Measurements from ENCODE around the gene ZNF526.

ZNF526 gene

DNA sequence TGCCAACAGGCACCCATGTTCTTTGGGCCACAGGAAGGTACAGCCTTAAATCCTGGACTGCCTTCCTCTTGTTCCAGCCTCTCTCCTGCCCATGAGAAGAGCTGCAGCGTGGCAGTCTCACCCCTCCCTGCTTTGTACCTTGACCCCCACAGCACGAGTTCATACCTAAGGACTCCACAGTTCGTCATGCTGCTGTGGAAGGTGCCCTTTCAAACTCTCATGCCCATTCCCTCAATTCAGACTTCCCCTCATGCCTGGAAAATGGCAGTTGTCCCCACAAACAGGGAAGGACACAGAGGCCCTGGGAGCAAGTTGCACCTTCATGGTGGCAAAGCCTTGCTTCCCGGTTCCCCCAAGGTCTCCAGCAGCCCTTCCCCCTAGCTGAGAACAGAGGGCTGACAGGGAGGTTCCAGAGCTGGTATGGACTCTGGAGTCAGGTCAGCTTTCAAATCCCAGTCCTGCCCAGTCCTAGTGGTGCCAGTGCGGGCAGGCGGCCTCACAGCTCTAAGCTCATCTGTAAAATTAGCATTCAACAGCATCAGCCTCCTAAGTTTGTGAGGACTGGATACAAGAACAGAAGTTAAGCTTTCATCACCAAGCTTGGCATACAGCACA lies 13.7 kb downstream of the ZNF526 start:
- H3K4me3 ChIP-seq (ENCODE audit: low read depth, low read length): no peak overlapping the region
- TF ChIP-seq, protein P1, sequence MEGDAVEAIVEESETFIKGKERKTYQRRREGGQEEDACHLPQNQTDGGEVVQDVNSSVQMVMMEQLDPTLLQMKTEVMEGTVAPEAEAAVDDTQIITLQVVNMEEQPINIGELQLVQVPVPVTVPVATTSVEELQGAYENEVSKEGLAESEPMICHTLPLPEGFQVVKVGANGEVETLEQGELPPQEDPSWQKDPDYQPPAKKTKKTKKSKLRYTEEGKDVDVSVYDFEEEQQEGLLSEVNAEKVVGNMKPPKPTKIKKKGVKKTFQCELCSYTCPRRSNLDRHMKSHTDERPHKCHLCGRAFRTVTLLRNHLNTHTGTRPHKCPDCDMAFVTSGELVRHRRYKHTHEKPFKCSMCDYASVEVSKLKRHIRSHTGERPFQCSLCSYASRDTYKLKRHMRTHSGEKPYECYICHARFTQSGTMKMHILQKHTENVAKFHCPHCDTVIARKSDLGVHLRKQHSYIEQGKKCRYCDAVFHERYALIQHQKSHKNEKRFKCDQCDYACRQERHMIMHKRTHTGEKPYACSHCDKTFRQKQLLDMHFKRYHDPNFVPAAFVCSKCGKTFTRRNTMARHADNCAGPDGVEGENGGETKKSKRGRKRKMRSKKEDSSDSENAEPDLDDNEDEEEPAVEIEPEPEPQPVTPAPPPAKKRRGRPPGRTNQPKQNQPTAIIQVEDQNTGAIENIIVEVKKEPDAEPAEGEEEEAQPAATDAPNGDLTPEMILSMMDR (IDR thresholded peaks at IDR 0.05; ENCODE audit: low read depth, low read length): no peak

DNA sequence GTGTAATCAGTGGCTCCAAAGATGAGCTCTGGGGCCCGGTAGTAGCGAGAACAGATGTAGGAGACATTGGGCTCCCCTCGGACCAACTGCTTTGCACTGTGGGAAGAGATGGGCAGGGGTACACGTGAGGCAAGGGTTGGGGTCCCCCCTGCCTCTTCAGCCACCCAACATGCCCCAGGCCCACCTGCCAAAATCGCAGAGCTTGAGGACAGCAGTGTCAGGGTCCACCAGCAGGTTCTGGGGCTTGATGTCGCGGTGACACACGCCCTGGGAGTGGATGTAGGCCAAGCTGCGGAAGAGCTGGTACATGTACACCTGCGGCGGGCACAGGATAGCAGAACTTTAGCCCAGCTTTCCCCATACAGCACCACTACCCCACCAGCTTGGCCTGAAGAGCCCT lies 14.3 kb downstream of the ZNF526 start:
- no peak overlapping the region for H3K4me3 ChIP-seq (ENCODE audit: low read depth, low read length)
- TF ChIP-seq, protein P1 (IDR thresholded peaks at IDR 0.05; ENCODE audit: low read depth, low read length): no peak

DNA sequence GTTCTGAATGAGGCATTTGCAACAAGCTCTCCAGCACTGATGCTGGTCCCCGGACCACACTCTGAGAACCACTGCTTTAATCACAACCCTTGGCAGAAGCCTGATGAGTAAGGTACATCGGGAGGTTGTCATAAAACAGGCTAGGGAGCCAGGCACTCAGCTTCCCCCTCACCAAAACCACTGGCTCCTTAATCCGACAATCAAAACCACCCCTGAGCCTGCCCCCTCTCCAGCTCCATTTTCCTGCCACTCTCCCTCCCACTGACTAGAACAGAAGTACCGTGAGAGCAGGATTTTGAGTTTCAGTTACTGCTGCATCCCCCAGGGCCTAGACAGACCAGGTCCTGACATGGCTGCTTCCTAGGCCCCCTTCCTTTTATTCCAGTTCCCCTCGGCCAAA lies 15.1 kb downstream of the ZNF526 start:
- TF ChIP-seq, protein P1 (IDR thresholded peaks at IDR 0.05; ENCODE audit: low read depth, low read length): no peak
- H3K4me3 ChIP-seq (ENCODE audit: low read depth, low read length): no peak overlapping the region

DNA sequence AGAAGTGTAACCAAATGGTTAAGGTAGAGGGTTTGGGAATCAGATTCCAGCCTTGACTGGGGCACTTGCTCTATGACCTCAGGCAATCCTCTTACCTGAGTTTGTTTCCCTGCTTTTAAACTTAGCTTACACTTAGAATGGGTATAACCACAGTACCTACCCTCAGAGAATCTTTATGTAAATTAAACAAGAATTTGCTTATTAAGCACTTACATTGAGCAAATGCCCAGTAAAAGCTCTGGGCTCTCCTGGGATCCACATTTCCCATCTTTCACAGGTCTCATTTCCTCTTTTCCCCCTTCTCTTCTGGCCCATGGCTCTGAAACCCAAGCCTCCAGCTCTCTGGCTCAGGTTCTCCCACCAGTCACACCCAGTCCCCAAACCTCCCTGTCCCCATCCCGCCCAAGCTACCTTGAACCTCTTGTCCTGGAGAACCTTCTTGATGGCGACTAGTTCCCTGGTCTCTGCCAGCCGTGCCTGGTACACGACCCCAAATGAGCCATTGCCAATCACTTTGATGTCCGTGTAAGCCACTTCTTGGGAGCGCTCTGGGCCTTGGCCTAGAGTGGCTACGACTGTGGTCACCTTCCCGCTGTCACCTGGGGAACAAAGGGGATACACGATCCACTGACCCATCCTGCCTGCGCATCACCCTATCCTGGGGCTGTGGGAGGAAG lies 19.6 kb downstream of the ZNF526 start:
- TF ChIP-seq, protein P1 (IDR thresholded peaks at IDR 0.05; ENCODE audit: low read depth, low read length): no peak
- H3K4me3 ChIP-seq (ENCODE audit: low read depth, low read length): no peak overlapping the region

DNA sequence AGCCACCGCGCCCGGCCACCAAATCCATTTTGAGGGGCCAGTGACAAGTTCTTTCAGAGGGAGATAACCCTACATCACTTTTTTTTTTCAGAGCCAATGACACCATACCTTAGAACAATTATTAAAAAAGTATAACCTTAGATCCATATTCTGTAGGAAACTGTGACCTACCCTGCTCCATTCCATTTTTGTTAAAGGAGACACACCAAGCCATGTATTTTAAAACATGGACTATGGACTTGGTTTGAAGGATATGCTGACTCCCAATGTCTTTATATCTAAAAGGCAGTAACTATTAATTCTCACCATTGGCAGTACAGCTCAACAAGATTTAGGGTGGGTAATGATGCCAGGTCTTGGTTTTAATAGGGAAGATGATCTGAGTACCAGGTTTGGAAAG lies 21.2 kb downstream of the ZNF526 start:
- TF ChIP-seq, protein P1 (IDR thresholded peaks at IDR 0.05; ENCODE audit: low read depth, low read length): no peak
- peak overlapping the region; percentile 88 for H3K4me3 ChIP-seq (ENCODE audit: low read depth, low read length)

DNA sequence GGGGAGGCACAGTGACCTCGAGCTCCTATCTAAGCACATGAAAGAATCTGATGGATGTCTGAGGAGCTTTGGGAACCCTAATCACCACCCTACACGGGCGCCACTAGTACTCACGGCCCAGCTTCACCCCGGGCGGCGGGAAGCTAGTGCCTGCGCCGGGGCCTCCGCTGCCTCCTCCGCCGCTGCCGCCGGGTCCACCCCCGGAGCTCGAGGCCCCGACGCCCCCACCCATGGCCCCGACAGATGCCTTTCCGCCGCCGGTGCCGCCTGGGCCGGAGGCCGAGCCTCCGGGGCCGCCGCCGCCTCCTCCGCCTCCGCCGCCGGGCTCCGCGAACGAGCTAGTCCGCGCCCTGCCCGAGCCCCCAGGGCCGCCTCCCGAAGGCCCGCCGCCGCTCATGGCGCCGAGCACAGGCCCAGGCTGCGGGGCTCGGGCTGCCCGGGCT lies 22.0 kb downstream of the ZNF526 start:
- peak overlapping the region; percentile 88 for H3K4me3 ChIP-seq (ENCODE audit: low read depth, low read length)
- TF ChIP-seq, protein P1 (IDR thresholded peaks at IDR 0.05; ENCODE audit: low read depth, low read length): no peak

Measured in WI38 (cell line).